SK-MEL-5 (cell line): ENCODE results near the gene TMC5. TPM values are rescaled to one million over a fixed set of nuclear protein-coding genes. Genes with fewer than 3 reads are reported as not detected.

Experiments
- DNase-seq: peaks from one replicate; pipeline ENCODE4 v3.0.0-alpha.2; 2016; ENCODE audit warnings: low read depth, low spot score
- in situ Hi-C: cut with HindIII; loops from 2 replicates; pipeline ENCODE4 v1.10.0; 2016; ENCODE audit warnings: low sequenced_read_pairs, high pct_unique_total_duplicates, low pct_unique_long_range_greater_than_20kb
- total RNA-seq: library from RNA; depleted of rRNA; stranded (reverse); fragments of >200 nt; shearing (Covaris generic); gene quantifications from 2 replicates; pipeline ENCODE4 v1.2.3, GENCODE V29; 2014

Gene TMC5
- total RNA-seq, 1 experiment from 2014 or later = not detected

GRCh38 chr16:19437280-19437679 lies 19.6 kb downstream of the TMC5 start:
- no peak for DNase-seq
- in situ Hi-C loops = no loop called here

DNA sequence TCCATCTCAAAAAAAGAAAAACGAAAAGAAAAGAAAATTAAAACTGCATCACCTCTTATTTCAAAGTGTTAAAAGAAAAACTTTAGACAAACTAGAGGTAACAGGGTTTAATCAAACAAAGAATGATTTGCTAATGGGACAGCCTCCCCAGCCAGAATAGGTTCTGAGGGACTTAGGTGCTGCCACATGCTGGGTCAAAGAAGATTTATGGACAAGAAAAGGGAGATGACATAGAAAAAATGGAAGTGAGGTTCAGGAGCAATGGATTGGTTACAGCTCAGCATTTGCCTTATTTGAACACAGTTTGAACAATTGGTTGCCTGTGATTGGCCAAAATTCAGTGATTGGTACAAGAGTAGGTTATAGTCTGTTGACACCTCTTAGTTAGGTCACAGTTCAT lies 21.1 kb downstream of the TMC5 start:
- in situ Hi-C loops = no loop called here

GRCh38 chr16:19439483-19439882 lies 21.8 kb downstream of the TMC5 start:
- in situ Hi-C loops = no loop called here
- DNase-seq = no peak

More for the DNA sequence above, 21.1 kb downstream of the TMC5 start:
- no peak for DNase-seq

GRCh38 chr16:19443659-19444058 lies 26.0 kb downstream of the TMC5 start:
- DNase-seq = no peak
- in situ Hi-C loops = no loop called here

DNA sequence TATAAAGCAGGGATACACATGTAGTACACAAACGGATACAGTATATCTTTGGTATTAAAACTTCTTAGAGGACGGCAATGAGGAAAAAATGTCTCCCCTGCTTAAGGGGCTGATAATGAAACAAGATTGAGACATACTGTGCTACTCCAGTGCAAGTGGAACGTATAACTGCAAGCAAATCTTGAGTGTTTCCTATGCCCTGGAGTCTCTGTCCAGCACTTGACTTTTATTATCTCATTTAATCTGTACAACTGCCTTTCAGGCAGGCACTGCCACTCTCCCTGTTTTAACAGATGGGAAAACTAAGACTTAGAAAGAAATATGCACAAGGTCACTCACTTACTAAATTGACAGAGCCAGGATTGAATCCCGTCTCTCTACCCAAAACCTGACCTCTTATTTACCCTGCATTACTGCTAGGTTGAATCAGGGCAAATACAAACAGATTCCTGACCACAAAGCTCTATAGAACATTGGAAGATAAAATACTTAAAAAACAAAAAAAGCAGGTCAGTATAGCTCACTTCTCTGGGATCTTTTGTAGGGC lies 28.7 kb downstream of the TMC5 start:
- in situ Hi-C loops = no loop called here
- DNase-seq = no peak

DNA sequence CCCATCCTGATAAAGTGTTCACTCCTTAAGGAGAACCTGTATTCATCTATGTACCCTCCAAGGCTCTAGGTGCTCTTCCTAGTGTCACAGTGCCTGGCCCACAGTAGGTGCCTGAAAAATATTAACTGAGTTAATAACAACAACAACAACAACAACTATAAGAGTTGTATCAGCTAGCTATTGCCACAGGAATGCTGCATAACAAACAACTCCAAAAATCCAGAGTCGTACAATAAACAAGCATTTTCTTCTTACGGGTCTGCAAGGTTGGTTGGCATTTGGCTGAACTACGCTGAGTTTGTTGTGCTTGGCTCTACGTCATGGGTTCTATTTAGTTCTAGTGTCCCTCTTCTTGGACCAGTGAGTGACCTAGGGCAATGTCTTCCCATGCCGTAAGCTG lies 29.2 kb downstream of the TMC5 start:
- DNase-seq = no peak
- in situ Hi-C loops = no loop called here

- in situ Hi-C loops = no loop called here
- no peak for DNase-seq
These were observed 32.5 kb downstream of the TMC5 start for GRCh38 chr16:19450186-19450585.

GRCh38 chr16:19458722-19459379 lies 41.2 kb downstream of the TMC5 start:
- in situ Hi-C loops = no loop called here
- DNase-seq = peak; percentile 15

GRCh38 chr16:19460397-19460796 lies 42.7 kb downstream of the TMC5 start:
- no peak for DNase-seq
- in situ Hi-C loops = no loop called here

GRCh38 chr16:19463468-19464315 lies 46.0 kb downstream of the TMC5 start:
- DNase-seq = no peak
- in situ Hi-C loops = no loop called here

DNA sequence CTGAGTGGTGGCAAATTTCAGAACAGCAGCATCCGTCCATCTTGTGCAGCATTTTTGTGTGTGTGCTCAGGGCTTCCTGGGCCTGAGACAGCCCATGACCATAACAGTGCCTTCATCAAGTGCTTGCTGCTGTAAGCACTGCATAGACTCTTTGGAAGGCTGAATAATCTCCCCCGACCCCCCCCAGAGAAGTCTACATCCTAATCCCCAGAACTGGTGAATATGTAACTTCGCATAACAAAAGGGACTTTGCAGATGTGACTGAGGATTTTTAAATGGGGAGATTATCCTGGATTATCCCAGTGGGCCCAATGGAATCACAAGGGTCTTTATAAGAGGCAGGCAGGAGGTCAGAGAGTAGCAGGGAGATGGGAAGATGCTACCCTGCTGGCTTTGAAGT lies 50.6 kb downstream of the TMC5 start:
- DNase-seq = no peak
- in situ Hi-C loops = no loop called here

GRCh38 chr16:19472482-19472881 lies 54.8 kb downstream of the TMC5 start:
- DNase-seq = no peak
- in situ Hi-C loops = no loop called here

DNA sequence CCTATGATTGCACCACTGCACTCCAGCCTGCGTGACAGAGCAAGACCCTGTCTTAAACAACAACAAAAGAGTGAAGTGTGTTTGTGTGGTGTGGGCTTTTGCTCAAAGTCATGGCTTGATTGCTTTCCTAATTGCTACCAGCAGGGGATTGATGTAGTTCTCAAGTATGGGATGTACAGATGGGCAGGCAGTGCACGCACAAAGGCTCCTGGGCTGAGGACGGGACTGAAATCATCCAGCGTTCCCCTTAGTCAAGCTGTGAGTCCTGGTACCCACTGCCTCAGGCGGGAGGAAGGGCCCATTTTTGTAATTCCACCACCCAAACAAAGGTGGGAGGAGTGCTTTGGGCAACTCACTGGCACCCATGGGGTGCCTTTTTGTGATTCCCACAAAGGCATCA lies 56.9 kb downstream of the TMC5 start:
- in situ Hi-C loops = no loop called here
- no peak for DNase-seq

DNA sequence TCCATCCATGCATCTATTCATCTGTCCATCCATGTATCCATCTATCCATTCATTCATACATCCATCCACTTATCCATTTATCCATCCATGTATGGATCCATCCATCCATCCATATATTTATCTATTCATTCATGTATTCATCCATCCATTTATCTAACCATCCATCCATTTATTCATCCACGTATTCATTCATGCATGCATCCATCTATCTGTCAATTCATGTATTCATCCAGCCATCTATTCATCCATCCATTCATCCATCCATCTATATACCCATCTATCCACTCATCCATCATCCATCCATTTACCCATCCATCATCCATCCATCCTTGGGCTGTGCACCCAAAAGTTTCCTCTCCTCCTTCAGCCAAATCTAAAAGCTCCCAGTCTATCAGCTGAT lies 60.8 kb downstream of the TMC5 start:
- no peak for DNase-seq
- in situ Hi-C loops = no loop called here

DNA sequence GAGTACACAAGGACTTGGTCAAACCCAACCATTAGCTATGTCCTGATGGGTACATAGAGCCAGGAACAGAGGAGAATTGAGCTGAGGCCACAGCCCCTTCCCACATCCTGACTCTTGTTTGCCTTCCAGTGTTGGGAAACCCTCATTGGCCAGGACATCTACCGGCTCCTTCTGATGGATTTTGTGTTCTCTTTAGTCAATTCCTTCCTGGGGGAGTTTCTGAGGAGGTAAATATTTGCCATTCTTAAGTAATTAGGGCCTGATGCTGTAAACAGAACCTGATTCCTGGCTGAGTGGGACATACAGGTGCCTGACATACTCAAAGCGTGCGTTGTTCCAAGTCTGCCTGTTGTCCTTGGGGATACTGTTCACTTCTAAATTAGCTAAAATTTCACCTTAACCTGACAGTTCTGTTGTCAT lies 61.6 kb downstream of the TMC5 start:
- in situ Hi-C loops = no loop called here
- DNase-seq = no peak

- in situ Hi-C loops = no loop called here
- DNase-seq = no peak
These were observed 63.6 kb downstream of the TMC5 start for GRCh38 chr16:19481296-19481695.

DNA sequence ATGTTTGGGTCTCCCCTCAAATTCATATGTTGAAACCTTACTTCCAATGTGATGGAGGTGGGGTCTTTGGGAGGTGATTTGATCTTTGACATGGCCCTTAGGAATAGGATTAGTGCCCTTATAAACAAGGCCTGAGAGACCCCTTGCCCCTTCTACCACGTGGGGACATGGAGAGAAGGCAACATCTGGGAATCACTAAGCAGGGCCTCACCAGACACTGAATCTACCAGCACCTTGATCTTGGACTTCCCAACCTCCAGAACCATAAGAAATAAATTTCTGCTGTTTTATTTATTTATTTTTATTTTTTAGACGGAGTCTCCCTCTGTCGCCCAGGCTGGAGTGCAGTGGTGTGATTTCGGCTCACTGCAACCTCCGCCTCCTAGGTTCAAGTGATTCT lies 64.1 kb downstream of the TMC5 start:
- no peak for DNase-seq
- in situ Hi-C loops = no loop called here

- in situ Hi-C loops = no loop called here
- no peak for DNase-seq
These were observed 64.6 kb downstream of the TMC5 start for GRCh38 chr16:19482291-19482690.

DNA sequence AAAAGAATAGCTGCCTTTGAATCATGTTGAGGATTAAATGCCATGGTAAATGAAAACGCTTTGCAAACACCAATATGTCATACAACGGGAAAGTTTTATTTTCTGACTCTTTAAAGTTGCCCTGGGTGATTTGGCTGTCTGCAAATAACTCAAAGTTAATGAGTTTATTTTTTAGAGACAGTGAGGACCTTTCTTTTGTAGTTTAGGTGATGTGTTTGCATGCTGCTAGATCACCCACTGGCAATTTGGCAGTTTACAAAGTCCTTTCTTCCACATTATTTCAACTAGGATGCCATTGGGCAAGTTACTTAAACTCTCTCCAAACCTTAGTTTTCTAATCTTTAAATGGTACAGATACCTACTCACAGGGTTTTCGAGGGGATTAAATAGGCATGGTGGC lies 66.4 kb downstream of the TMC5 start:
- in situ Hi-C loops = no loop called here
- DNase-seq = no peak
